Hepatocyte (in vitro differentiated cells): ENCODE results near the gene POLA2. TPM values are rescaled to one million over a fixed set of nuclear protein-coding genes. Genes with fewer than 3 reads are reported as not detected.

ENCODE experiments used
- DNase-seq: peaks from one replicate; pipeline ENCODE4 v3.0.0-alpha.2; 2016; ENCODE audit warnings: low spot score
- H2AFZ ChIP-seq: fragments of 200-600 bp; sonication (generic); 2 replicates; pipeline ENCODE4 v1.6.0; 2016; ENCODE audit warnings: antibody characterized with exemption, mild to moderate bottlenecking
- H3K27ac ChIP-seq: fragments of 200-600 bp; sonication (generic); 2 replicates; pipeline ENCODE4 v1.5.1; 2016; ENCODE audit warnings: mild to moderate bottlenecking
- H3K27me3 ChIP-seq: fragments of 200-600 bp; sonication (generic); 2 replicates; pipeline ENCODE4 v1.6.1; 2016
- H3K36me3 ChIP-seq: fragments of 200-600 bp; sonication (generic); replicated peaks from 2 replicates; pipeline ENCODE4 v1.5.1; 2016; ENCODE audit warnings: low read depth; ENCODE audit not compliant: insufficient read depth
- H3K4me1 ChIP-seq: fragments of 200-600 bp; sonication (generic); 2 replicates; pipeline ENCODE4 v1.5.1; 2016; ENCODE audit warnings: mild to moderate bottlenecking, moderate library complexity; ENCODE audit not compliant: insufficient read depth
- H3K4me2 ChIP-seq: fragments of 200-600 bp; sonication (generic); 2 replicates; pipeline ENCODE4 v1.6.0; 2016
- H3K4me3 ChIP-seq: fragments of 200-600 bp; sonication (generic); 2 replicates; pipeline ENCODE4 v1.5.1; 2016; ENCODE audit warnings: mild to moderate bottlenecking
- H3K79me2 ChIP-seq: fragments of 200-600 bp; sonication (generic); 2 replicates; pipeline ENCODE4 v1.6.0; 2017; ENCODE audit warnings: mild to moderate bottlenecking
- H3K9me2 ChIP-seq: fragments of 200-600 bp; sonication (generic); replicated peaks from 2 replicates; pipeline ENCODE4 v1.6.0; 2017; ENCODE audit warnings: mild to moderate bottlenecking; ENCODE audit not compliant: insufficient read depth
- H3K9me3 ChIP-seq: fragments of 200-600 bp; sonication (generic); 2 replicates; pipeline ENCODE4 v1.5.1; 2016; ENCODE audit warnings: low read depth, mild to moderate bottlenecking
- H4K20me1 ChIP-seq: fragments of 200-600 bp; sonication (generic); 2 replicates; pipeline ENCODE4 v1.6.0; 2016; ENCODE audit warnings: mild to moderate bottlenecking; ENCODE audit not compliant: insufficient read depth, poor library complexity, severe bottlenecking
- EZH2 ChIP-seq: fragments of 200-600 bp; sonication (generic); IDR thresholded peaks from 2 replicates; pipeline ENCODE4 v1.6.1; 2016; ENCODE audit warnings: antibody characterized with exemption, mild to moderate bottlenecking, borderline replicate concordance
- EZH2phosphoT487 ChIP-seq: fragments of 200-600 bp; sonication (generic); IDR thresholded peaks from one replicate; pipeline ENCODE4 v1.6.1; 2018; ENCODE audit warnings: antibody characterized with exemption, mild to moderate bottlenecking, low read depth, moderate library complexity; ENCODE audit not compliant: unreplicated experiment, severe bottlenecking
- WGBS: methylation state at CpG from one replicate; pipeline ENCODE4 v1.1.6; 2016; ENCODE audit warnings: low lambda C conversion rate; ENCODE audit errors: missing lambda C conversion rate; 5-methylcytosine and 5-hydroxymethylcytosine counted together
- polyA plus RNA-seq: library from polyadenylated mRNA; unstranded; fragments of >200 nt; fragmentation: Nextera tagmentation; extraction: Ambion mirVana; gene quantifications from 2 replicates; pipeline ENCODE4 v1.2.1, GENCODE V29; 2016
- total RNA-seq: library from RNA; depleted of rRNA; stranded (reverse); fragments of >200 nt; gene quantifications from 2 replicates; pipeline ENCODE4 v1.2.3, GENCODE V29; 2014
- TF ChIP-seq, protein P1 (sequence below): fragments of 200-600 bp; sonication (generic); IDR thresholded peaks from 2 replicates; pipeline ENCODE4 v1.5.1; 2016; ENCODE audit warnings: antibody characterized with exemption, mild to moderate bottlenecking; ENCODE audit not compliant: poor library complexity

Gene POLA2
- total and polyA plus RNA-seq, 2 experiments from 2014 or later: 2.5 to 8.0 TPM

DNA sequence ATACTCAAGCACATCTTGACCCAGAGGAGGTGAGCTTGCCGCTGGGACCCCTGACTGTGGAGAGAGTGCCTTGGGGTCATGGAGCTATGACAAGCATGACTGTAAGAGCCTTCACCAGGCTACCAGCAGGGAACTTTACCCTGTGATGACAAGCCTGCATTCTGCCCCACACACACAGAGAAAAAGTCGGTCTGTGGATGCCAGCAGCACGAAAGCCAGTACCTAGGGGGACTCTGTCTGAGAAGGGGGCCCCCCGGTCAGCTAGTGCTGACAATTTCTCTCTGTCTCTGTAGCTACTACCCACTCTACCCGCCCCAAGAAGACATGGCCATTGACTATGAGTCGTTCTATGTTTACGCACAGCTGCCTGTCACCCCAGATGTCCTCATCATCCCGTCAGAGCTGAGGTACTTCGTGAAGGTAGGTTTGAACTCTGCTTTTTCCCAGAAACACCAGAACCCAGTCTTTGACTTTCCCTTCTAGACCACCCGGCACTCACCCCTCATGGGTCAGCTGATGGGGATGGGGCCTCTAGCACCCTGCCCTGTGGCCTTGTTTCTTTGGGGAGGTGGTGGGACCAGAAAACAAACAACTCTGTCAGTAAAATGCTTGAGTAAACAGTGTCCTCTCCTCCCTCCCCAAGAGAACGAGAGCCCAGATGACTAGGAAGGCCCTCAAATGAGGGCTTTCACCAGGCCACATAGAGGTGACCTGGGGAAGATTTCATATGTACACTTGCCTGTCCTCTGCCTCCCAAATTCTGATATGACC, 34.0 kb downstream of the POLA2 start:
- no peaks in the 10 kb centered on the region for H4K20me1 ChIP-seq
- DNase-seq: no peak
- no peak for TF ChIP-seq EZH2
- TF ChIP-seq, protein P1, sequence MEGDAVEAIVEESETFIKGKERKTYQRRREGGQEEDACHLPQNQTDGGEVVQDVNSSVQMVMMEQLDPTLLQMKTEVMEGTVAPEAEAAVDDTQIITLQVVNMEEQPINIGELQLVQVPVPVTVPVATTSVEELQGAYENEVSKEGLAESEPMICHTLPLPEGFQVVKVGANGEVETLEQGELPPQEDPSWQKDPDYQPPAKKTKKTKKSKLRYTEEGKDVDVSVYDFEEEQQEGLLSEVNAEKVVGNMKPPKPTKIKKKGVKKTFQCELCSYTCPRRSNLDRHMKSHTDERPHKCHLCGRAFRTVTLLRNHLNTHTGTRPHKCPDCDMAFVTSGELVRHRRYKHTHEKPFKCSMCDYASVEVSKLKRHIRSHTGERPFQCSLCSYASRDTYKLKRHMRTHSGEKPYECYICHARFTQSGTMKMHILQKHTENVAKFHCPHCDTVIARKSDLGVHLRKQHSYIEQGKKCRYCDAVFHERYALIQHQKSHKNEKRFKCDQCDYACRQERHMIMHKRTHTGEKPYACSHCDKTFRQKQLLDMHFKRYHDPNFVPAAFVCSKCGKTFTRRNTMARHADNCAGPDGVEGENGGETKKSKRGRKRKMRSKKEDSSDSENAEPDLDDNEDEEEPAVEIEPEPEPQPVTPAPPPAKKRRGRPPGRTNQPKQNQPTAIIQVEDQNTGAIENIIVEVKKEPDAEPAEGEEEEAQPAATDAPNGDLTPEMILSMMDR: no peak
- TF ChIP-seq EZH2phosphoT487: no peak
- no peaks in the 10 kb centered on the region for H3K36me3 ChIP-seq
- no peak overlapping the region for H3K4me2 ChIP-seq
- H3K9me3 ChIP-seq: no peaks in the 10 kb centered on the region
- H3K4me1 ChIP-seq: peaks cover 37% of the 10 kb centered on the region
- peak overlapping the region; percentile 21 for H3K27ac ChIP-seq
- H3K27me3 ChIP-seq: no peaks in the 10 kb centered on the region
- WGBS: 87% methylated on average over 11 of the region's 11 CpGs
- no peaks in the 10 kb centered on the region for H3K79me2 ChIP-seq
- H3K9me2 ChIP-seq: no peaks in the 10 kb centered on the region
- no peak overlapping the region for H2AFZ ChIP-seq
- H3K4me3 ChIP-seq: no peak overlapping the region

DNA sequence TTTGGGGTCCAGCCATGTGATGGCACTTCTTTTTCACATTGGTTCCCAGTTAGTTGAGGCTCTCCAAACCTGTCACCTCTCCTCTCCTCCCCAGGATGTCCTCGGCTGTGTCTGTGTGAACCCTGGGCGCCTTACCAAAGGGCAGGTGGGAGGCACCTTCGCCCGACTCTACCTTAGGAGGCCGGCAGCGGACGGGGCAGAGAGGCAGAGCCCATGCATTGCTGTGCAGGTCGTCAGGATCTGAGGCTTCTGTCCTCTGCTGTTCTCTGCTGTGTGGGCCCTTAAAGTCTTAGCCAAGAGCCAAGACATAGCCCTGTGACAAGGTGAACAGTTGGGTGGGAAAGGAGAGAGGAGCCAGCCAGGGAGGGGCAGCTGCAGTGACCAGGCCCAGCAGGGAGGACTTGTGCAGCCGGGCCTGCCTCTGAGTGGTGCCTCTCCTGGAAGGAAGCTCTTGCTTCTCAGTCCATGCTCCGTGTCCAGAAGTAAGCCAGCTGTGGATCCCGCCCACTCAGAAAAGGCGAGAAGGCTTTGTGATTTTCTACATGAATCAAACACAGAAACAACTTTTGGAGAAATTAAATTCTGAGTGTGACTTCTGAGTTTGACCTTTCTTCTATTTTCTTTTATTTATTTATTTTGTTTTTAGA, 35.4 kb downstream of the POLA2 start:
- no peak for DNase-seq
- Histone ChIP-seq H3K9me2 (no peaks in the 10 kb centered on the region), H3K4me1 (peaks cover 36% of the 10 kb centered on the region), H3K27ac (peak overlapping the region; percentile 91), H3K79me2 (peaks cover 2% of the 10 kb centered on the region), H3K36me3 (no peaks in the 10 kb centered on the region), H3K9me3 (no peaks in the 10 kb centered on the region), H3K4me3 (no peak overlapping the region), H2AFZ (no peak overlapping the region), H3K27me3 (no peaks in the 10 kb centered on the region), H4K20me1 (no peaks in the 10 kb centered on the region), H3K4me2 (no peak overlapping the region)
- TF ChIP-seq EZH2 (no peak), EZH2phosphoT487 (no peak)
- TF ChIP-seq, protein P1: no peak
- 92% methylated on average over 12 of the region's 12 CpGs for WGBS

DNA sequence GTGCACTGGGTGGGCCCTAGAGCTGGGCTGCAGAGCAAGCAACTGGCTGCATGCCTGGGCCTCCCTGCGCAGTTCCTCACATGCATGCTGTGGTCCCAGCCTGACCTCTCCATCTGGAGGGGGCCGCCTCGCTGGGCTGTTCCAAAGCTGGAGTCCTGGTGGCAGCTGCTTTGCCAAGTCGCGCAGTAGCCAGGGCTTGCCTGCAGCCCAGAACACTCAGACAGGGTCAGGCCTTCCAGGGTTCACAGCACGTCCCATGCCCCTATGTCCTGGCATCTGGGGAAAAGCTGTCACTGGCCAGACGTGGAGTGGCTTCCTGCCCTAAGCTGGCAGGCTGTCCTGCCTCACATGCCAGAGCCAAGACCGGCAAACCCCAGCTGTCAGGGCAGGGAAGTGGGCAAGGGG, 36.4 kb downstream of the POLA2 start:
- Histone ChIP-seq H3K9me2 (no peaks in the 10 kb centered on the region), H3K36me3 (no peaks in the 10 kb centered on the region), H3K9me3 (no peaks in the 10 kb centered on the region), H3K79me2 (peaks cover 9% of the 10 kb centered on the region), H3K27me3 (no peaks in the 10 kb centered on the region), H3K27ac (peak overlapping the region; percentile 91), H3K4me1 (peaks cover 34% of the 10 kb centered on the region), H3K4me3 (no peak overlapping the region), H2AFZ (no peak overlapping the region), H4K20me1 (no peaks in the 10 kb centered on the region), H3K4me2 (peak overlapping the region; percentile 12)
- no peak for DNase-seq
- WGBS: 74% methylated on average over 8 of the region's 8 CpGs
- TF ChIP-seq, protein P1: no peak
- TF ChIP-seq EZH2: no peak
